Heart left ventricle (tissue), 13 donors: ENCODE results near the gene PNMA6A.
"Not testable (repeated sequence)": the region's sequence is repeated elsewhere in the genome, so short reads cannot be mapped to it uniquely, and the experiment has no call there.

Experiments used
- CTCF ChIP-seq, 12 donors: fragments of 200-600 bp; sonication (generic) in 4 of 12; IDR thresholded peaks; one replicate each; pipeline versions ENCODE4 v1.5.0 to v1.8.0; 2018 to 2022; ENCODE audit warnings: antibody characterized with exemption in 12 of 12, mild to moderate bottlenecking in 5 of 12
- POLR2A ChIP-seq, 2 donors: fragments of 450-650 bp; IDR thresholded peaks; one replicate each; pipeline ENCODE4 v1.6.1; 2017; ENCODE audit warnings: antibody characterized with exemption in 2 of 2, mild to moderate bottlenecking in 2 of 2, moderate library complexity in 2 of 2
- donor health status: ischemic (EF 13 %, LVEDD 7.1; RV severe dilation, severe dysfunction).
- donor health status: DM: no; HTN: yes; CAD: no.
- donor health status: DM: no; HTN: no; CAD: no.
- donor health status: ischemic (EF 25% LVEDD 6.9; RV normal size, moderate dysfunction).
- donor health status: ischemic (EF 25% LVEDD 5.7; RV mildly dilated, moderate dysfunction).
- donor health status: ischemic (EF 35%, LVEDD 5.7; RV mildly dilated, moderate dysfunction).
- donor health status: nonischemic (EF 11% LVEDD 7.7; RV severe dilation, severe dysfunction).
- donor health status: DM: yes; HTN: yes; CAD: no.
- donor health status: PGD.
- donor health status: ischemic (EF 29% LVEDD 5.4; RV normal size, mild dysfunction).
- donor health status: nonischemic (EF 23%, LVEDD 6.1; RV moderate dilation, normal function).

- not testable (repeated sequence) for TF ChIP-seq CTCF, POLR2A (IDR thresholded peaks at IDR 0.05)
Observed at GRCh38 chrX:153071909-153072583, at the start of gene PNMA6A.
